COR-L47 (cell line): Measurements from ENCODE around the gene KLK13.

Experiments
- DNase-seq: peaks from one replicate; lab custom pipeline; 2025; lab: John Stamatoyannopoulos, UW

Gene KLK13, protein sequence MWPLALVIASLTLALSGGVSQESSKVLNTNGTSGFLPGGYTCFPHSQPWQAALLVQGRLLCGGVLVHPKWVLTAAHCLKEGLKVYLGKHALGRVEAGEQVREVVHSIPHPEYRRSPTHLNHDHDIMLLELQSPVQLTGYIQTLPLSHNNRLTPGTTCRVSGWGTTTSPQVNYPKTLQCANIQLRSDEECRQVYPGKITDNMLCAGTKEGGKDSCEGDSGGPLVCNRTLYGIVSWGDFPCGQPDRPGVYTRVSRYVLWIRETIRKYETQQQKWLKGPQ

GRCh38 chr19:51064534-51065220 lies at the start of gene KLK13:
KLK13 (minus strand) TSS chr19:51065092; CDS start chr19:51065067, 25 bp downstream.
- DNase-seq: no peak

- no peak for DNase-seq
Measured at GRCh38 chr19:51114087-51114729, 49.3 kb upstream of the KLK13 start.

GRCh38 chr19:51111606-51112005 lies 46.7 kb upstream of the KLK13 start:
- peak; percentile 1 for DNase-seq

GRCh38 chr19:51110666-51110971 lies 45.7 kb upstream of the KLK13 start:
- DNase-seq: no peak

DNA sequence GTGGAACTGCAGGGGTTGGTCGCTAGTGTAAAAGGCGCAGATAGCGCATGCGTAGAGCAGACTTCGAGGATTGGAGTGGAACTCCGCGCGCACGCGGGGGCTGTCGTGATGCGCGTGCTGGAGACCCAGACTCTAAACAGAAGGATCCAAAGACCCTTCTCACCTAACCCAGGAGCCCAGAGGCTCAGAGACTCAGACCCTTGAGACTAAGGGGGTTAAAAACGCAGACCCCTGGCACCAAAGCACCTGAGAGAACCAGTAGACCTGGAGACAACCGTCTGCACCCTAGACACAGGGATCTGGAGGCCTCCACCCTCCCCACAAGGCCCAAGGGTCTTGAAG lies 43.9 kb upstream of the KLK13 start:
- no peak for DNase-seq

- peak; percentile 97 for DNase-seq
Measured at GRCh38 chr19:51108066-51108804, 43.3 kb upstream of the KLK13 start, which contains the start of gene CTU1. CTU1 (minus strand) TSS chr19:51108409; CDS start chr19:51104569, 3,840 bp downstream.

DNA sequence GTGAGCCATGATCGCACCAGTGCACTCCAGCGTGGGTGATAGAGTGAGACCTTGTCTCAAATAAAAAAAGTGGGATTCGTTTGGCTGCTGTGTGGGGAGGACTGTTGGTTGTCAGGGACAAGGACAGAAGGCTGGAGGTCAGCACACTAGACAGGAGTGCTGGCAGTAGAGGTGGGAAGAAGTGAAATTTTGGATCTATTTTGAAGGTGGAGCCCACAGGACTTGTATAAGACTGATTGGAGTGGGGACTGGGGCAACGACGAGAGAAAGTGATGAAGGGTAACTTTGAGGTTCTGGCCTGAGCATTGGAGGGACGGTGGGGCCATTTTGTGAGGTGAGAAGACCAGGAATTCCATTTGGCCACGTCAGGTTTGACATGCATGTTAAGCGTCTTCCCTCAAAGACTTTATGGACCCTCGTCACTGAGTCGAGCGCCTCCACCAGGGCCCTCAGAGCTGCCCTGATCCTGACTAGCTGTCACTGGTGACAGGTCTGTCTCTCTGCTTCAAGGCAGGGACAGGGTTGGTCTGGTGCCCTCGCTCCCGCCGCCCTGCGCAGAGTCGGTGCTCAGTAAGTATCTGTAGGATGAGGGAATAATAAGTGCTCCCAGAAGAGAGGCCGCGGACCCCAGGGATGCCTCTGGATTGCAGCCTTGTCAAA lies 42.6 kb upstream of the KLK13 start:
- peak; percentile 8 for DNase-seq

- DNase-seq: no peak
Measured at GRCh38 chr19:51103926-51104341, 39.0 kb upstream of the KLK13 start.

GRCh38 chr19:51102991-51103390 lies 38.1 kb upstream of the KLK13 start:
- DNase-seq: no peak

- DNase-seq: no peak
Measured at GRCh38 chr19:51101171-51101865, 36.4 kb upstream of the KLK13 start.

GRCh38 chr19:51100601-51101000 lies 35.7 kb upstream of the KLK13 start:
- DNase-seq: no peak

- no peak for DNase-seq
Measured at GRCh38 chr19:51099047-51099382, 34.1 kb upstream of the KLK13 start.

DNA sequence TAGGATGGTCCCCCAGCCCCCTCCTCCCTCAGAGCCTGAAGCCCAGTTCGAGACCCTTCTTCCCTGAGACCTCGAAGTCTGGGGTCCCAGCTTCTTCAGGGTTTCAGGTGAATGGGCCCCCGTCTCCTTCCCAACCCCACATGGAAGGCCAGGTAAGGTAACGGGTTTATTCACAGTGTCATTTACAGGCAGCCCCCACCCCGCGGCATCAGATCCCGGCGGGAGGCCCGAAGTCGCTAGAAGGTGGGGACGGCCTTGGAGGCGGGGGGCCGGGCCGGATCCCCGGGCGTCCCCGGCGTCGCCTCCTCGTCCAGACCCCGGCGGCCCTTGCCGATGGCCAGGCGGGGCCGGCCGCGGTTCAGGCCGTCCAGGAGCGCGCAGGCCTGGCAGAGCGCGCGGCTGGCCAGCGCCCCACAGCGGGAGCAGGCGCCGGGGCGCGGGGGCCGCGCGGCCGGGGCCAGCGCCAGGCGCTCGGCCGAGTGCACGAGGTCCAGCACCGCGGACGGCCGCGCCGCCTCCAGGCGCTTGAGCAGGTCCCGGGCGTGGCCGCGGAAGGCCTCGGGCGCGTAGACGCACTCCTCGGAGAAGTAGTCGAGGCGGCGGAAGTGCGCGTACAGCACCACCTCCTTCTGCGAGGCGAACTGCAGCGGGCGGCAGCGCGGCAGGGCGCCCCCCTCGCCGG lies 33.6 kb upstream of the KLK13 start:
- no peak for DNase-seq

GRCh38 chr19:51097796-51098195 lies 32.9 kb upstream of the KLK13 start:
- DNase-seq: no peak

GRCh38 chr19:51097166-51097738 lies 32.4 kb upstream of the KLK13 start:
- DNase-seq: peak; percentile 28

DNA sequence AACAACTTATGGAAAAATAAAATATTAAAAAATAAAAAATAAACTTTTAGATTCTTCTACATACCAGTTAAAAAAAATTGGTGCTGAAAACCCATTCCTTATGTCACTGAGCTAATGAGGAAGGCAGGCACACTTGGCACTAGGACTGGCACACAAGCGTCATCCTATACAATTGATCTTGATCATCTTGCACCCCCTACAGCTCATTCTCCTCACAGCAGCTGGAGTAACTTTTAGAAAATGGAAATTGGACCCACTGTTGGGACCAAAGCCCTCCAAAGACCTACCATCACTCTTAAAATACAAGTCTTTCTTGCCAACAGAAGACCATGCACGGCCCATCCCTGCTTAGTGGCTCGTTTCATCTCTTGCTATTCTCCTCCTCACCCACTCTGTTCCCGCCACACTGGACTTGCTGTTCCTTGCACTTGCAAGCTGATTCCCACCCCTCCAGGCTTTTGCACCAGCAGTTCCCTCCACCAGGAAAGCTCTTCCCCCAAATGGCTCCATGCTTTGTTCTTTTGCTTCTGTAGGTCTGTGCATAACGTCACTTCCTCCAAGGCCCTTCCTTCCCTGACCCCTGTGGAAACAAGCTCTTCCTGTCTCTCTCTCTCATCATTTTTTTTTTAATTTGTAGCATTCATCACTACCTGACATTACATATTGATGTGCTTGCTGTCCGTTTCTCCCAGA lies 31.7 kb upstream of the KLK13 start:
- peak; percentile 19 for DNase-seq

- DNase-seq: peak; percentile 6
Measured at GRCh38 chr19:51094696-51095279, 29.9 kb upstream of the KLK13 start.

- DNase-seq: no peak
Measured at GRCh38 chr19:51093510-51094345, 28.8 kb upstream of the KLK13 start.

GRCh38 chr19:51093101-51093500 lies 28.2 kb upstream of the KLK13 start:
- DNase-seq: no peak
